ENCODE results near the gene PACS1.

DNA sequence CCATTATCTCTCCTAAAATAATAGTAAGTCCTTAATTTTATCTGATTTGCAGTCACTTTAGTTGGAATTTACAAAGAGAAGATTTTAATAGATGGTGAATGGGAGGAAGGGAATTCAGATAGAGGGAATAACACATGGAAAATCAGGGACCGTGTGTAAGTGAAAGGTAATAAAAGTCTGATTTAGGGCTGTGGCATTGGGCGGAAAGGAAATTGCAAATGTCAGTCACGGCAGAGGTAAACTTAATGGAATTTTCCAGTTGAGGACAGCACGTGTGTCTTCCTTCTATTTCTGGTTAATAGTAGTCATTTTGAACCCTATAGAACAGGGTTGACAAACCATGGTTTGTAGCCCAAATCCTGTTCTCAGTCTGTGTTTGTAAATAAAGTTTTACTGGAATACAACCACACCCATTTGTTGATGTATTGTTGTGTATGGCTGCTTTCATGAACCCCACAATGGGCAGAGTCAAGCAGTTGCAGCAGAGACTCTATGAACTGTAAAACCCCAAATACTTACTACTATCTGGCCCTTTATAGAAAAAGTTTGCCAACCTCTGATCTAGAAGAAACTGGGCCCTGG, 34.1 kb downstream of the PACS1 start:
- TF ChIP-seq, protein P1, sequence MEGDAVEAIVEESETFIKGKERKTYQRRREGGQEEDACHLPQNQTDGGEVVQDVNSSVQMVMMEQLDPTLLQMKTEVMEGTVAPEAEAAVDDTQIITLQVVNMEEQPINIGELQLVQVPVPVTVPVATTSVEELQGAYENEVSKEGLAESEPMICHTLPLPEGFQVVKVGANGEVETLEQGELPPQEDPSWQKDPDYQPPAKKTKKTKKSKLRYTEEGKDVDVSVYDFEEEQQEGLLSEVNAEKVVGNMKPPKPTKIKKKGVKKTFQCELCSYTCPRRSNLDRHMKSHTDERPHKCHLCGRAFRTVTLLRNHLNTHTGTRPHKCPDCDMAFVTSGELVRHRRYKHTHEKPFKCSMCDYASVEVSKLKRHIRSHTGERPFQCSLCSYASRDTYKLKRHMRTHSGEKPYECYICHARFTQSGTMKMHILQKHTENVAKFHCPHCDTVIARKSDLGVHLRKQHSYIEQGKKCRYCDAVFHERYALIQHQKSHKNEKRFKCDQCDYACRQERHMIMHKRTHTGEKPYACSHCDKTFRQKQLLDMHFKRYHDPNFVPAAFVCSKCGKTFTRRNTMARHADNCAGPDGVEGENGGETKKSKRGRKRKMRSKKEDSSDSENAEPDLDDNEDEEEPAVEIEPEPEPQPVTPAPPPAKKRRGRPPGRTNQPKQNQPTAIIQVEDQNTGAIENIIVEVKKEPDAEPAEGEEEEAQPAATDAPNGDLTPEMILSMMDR (IDR thresholded peaks at IDR 0.05) = no peak
- TF ChIP-seq POLR2A (IDR thresholded peaks at IDR 0.05) = no peak

All from right lobe of liver (tissue), 4 donors.